Brain microvascular endothelial cell (primary cell): ENCODE results near the gene CDC25C.
A peak's percentile ranks its signal among the peaks of the same experiment; 100 is the strongest.

Source experiments
- DNase-seq: peaks from one replicate; pipeline ENCODE4 v3.0.0-alpha.2; 2020
- H3K27ac ChIP-seq: fragments of 250-450 bp; sonication (Bioruptor Pico); 2 replicates; pipeline ENCODE4 v1.5.1; 2020; ENCODE audit warnings: mild to moderate bottlenecking, moderate library complexity
- H3K27me3 ChIP-seq: fragments of 250-450 bp; sonication (Bioruptor Pico); replicated peaks from 2 replicates; pipeline ENCODE4 v1.5.1; 2020; ENCODE audit warnings: mild to moderate bottlenecking
- H3K36me3 ChIP-seq: fragments of 250-450 bp; sonication (Bioruptor Pico); replicated peaks from 2 replicates; pipeline ENCODE4 v1.5.1; 2020; ENCODE audit warnings: mild to moderate bottlenecking
- H3K4me3 ChIP-seq: 2 replicates; pipeline ENCODE4 v1.5.1; 2011; ENCODE audit warnings: low read depth, mild to moderate bottlenecking, control low read depth, low read length, moderate library complexity
- in situ Hi-C: cut with HindIII; loops from 2 replicates; pipeline ENCODE4 v1.10.0; 2017; ENCODE audit warnings: low sequenced_read_pairs, low pct_ligation_motif_present
- TF ChIP-seq, protein P1 (sequence below): IDR thresholded peaks from 2 replicates; pipeline ENCODE4 v1.5.1; 2011; ENCODE audit warnings: low read depth, mild to moderate bottlenecking, moderate library complexity, low read length, control low read depth, inconsistent platforms; ENCODE audit errors: missing control alignments

Gene CDC25C

DNA sequence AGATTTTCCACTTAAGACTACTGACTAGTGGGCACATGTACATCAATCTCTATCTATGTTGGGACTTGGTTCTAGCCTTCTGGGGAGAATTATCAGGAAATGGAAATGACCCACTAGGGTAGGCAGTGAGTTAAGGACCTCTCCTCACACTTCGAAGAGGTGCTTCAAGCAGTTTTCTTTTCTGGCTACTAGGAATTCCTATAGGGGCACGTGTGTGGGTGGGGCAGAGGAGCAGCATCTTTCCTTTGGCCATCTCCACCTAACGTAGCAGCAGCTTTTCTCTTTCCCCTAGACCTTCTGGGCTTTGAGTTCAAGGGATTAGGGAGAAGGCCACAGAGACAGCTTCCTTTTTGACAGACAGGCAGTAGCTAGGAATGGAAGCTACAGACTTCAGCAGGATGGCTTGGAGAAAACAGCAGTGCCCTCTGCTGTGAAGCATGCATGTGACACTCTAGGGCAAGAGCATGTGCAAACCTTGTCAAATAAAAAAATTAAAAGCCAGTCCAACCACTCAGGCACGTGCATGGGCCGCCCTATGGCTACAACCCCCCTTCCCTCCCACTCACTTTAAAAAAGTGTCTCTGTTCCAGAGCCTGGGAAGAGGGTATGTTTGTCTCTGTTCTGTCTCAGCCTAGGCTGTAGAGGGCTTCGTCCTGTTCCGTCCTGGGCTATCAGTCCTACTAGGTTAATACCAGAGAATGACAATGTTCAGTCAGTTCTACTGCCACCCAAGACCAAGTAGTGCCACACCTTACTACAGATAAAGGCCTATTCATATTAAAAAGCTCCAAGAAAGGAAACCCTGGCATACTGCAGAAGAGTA, 48.5 kb downstream of the CDC25C start:
- H3K4me3 ChIP-seq, result no peak overlapping the region
- TF ChIP-seq, protein P1, sequence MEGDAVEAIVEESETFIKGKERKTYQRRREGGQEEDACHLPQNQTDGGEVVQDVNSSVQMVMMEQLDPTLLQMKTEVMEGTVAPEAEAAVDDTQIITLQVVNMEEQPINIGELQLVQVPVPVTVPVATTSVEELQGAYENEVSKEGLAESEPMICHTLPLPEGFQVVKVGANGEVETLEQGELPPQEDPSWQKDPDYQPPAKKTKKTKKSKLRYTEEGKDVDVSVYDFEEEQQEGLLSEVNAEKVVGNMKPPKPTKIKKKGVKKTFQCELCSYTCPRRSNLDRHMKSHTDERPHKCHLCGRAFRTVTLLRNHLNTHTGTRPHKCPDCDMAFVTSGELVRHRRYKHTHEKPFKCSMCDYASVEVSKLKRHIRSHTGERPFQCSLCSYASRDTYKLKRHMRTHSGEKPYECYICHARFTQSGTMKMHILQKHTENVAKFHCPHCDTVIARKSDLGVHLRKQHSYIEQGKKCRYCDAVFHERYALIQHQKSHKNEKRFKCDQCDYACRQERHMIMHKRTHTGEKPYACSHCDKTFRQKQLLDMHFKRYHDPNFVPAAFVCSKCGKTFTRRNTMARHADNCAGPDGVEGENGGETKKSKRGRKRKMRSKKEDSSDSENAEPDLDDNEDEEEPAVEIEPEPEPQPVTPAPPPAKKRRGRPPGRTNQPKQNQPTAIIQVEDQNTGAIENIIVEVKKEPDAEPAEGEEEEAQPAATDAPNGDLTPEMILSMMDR, result peak; percentile 78
- in situ Hi-C loops, result no loop called here
- no peaks in the 10 kb centered on the region for H3K36me3 ChIP-seq
- peak; percentile 70 for DNase-seq
- no peaks in the 10 kb centered on the region for H3K27me3 ChIP-seq
- H3K27ac ChIP-seq, result no peak overlapping the region

DNA sequence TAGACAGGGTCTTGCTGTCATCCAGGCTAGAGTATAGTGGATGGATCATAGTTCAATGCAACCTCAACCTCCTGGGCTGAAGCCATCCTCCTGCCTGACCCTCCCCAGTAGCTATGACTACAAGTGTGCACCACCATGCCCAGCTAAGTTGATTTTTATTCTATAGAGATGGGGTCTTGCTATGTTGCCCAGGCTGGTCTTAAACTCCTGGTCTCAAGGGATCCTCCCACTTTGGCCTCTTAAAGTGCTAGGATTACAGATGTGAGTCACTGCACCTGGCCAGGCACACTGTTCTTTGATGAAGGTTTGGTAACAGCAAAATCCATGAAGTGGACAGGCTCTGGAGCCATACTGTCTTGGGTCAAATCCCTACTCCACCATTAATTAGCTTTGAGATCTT, 50.7 kb downstream of the CDC25C start:
- TF ChIP-seq, protein P1, result no peak
- no peak for DNase-seq
- no peaks in the 10 kb centered on the region for H3K27me3 ChIP-seq
- H3K27ac ChIP-seq, result no peak overlapping the region
- H3K4me3 ChIP-seq, result no peak overlapping the region
- no peaks in the 10 kb centered on the region for H3K36me3 ChIP-seq
- in situ Hi-C loops, result no loop called here

DNA sequence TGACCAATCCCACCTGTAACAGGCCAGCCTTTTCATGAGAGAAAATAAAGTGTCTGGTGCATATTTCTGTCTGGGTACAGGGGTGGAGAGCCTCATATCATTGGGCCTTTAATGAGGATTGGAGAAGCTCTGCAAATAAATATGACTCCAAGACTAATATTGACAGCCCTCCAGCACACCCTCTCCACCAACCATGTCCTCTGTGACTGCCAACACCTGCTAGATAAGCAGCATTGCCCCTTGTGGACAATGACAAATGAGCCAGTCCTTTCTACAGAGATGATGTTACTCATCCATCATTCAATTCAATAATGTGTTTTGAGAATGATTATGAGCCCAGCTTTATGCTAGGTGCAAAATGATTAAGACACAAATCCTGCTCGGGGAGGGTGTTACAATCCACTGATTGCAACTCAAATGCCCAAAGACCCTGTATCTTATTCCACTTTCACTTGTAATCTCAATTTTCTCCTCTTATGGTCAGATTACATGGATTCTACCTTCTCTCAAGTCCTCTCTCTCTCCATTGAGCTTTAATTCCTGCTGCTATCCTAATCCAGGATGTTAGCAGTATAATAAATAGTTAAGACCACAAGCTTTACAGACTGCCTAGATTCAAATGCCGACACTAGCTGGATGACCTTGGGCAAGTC, 55.1 kb downstream of the CDC25C start:
- DNase-seq, result no peak
- Histone ChIP-seq H3K27me3 (no peaks in the 10 kb centered on the region), H3K36me3 (no peaks in the 10 kb centered on the region), H3K4me3 (no peak overlapping the region), H3K27ac (no peak overlapping the region)
- in situ Hi-C loops, result no loop called here
- TF ChIP-seq, protein P1, result no peak

DNA sequence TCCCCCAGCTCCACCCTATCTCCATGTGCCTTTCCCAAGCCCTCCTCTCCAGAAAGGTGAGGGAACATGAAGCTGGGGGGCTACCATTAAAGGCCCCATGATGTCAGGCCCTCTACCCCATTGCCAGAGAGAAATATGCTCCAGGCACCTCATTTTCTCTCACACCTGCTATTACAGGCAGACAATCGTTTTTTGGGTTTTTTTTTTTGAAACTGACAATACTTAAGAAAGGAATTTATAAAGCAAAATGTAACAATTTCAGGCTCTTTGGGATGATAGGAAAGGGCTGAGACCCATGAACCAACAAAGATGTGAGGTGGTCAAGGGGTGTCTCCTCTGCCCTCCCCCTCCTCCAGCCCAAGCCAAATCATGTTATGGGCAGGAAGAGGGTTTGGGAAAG, 55.7 kb downstream of the CDC25C start:
- in situ Hi-C loops, result no loop called here
- no peak for DNase-seq

DNA sequence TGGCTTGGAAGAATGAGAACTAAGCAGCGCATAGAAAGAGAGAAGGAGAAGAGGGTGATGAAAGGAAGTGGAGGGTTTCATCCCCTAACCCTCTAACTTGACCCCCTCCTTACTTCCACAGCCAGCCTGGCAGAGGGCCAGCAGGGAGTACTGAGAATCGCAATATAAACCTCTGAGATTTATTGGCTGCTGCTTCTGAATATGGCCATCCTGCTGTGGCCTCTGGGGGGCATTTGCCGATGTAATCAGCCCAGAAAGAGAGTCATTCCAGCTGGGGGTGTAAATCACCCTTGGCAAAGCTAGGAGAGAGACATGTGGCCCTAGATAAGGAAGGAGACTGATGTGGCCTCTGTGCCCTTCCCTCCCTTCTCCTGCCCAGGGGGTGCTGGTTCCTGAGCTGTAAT, 56.2 kb downstream of the CDC25C start:
- Histone ChIP-seq H3K27ac (no peak overlapping the region), H3K4me3 (no peak overlapping the region), H3K27me3 (no peaks in the 10 kb centered on the region), H3K36me3 (no peaks in the 10 kb centered on the region)
- no peak for DNase-seq
- TF ChIP-seq, protein P1, result peak; percentile 16
- in situ Hi-C loops, result no loop called here

More for the DNA sequence above, 55.7 kb downstream of the CDC25C start:
- Histone ChIP-seq H3K27me3 (no peaks in the 10 kb centered on the region), H3K36me3 (no peaks in the 10 kb centered on the region), H3K4me3 (no peak overlapping the region), H3K27ac (no peak overlapping the region)
- TF ChIP-seq, protein P1, result no peak
